Esophagus squamous epithelium (tissue), 4 donors: ENCODE measurements around the gene FOXA3.

Experiments used
- POLR2A ChIP-seq, 4 donors: fragments of 450-650 bp; IDR thresholded peaks; one replicate each; pipeline ENCODE4 v1.6.1; 2017; ENCODE audit warnings: antibody characterized with exemption in 4 of 4, mild to moderate bottlenecking in 4 of 4, moderate library complexity in 3 of 4
- TF ChIP-seq, protein P1 (sequence below), 6 experiments: fragments of 450-650 bp in 4 of 6; fragments of 200-600 bp in 2 of 6; sonication (generic) in 2 of 6; IDR thresholded peaks; one replicate each; pipeline ENCODE4 v1.5.1; 2016 to 2019; ENCODE audit warnings: antibody characterized with exemption in 6 of 6, mild to moderate bottlenecking in 4 of 6, moderate library complexity in 4 of 6

DNA sequence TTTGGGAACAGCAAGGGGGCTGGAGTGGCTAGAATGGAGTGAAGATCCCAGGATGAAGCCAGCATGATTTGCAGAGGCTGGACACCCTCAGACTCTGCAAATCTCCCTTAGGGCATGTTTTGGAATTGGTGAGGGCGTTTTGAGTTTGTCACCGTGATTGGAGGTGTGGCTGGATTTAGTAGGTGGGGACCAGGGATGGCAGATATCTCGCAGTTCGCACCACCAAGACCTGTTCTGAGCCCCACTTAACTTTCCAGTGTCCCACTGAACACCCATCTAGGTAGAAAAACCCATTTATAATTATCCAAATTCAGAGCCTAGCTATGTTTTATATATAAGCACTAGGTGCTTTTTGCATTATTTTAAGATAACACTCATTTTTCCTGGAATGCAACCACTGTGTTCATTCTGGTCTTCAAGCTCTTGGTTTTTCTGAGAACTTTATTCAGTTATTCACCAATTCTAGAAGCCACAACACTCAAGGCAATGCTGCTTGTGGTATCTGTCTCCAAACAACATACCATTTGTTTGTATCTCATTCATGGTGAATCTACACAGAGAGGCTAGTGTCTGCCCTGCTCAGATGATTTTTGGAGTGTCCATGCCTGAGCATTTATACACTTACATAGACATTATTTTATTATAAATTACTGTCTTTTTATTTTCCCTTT is 53.4 kb downstream of the FOXA3 start:
- TF ChIP-seq, protein P1, sequence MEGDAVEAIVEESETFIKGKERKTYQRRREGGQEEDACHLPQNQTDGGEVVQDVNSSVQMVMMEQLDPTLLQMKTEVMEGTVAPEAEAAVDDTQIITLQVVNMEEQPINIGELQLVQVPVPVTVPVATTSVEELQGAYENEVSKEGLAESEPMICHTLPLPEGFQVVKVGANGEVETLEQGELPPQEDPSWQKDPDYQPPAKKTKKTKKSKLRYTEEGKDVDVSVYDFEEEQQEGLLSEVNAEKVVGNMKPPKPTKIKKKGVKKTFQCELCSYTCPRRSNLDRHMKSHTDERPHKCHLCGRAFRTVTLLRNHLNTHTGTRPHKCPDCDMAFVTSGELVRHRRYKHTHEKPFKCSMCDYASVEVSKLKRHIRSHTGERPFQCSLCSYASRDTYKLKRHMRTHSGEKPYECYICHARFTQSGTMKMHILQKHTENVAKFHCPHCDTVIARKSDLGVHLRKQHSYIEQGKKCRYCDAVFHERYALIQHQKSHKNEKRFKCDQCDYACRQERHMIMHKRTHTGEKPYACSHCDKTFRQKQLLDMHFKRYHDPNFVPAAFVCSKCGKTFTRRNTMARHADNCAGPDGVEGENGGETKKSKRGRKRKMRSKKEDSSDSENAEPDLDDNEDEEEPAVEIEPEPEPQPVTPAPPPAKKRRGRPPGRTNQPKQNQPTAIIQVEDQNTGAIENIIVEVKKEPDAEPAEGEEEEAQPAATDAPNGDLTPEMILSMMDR (IDR thresholded peaks at IDR 0.05), result no peak
- no peak for TF ChIP-seq POLR2A (IDR thresholded peaks at IDR 0.05)
